HT1080 (cell line): Measurements from ENCODE around the gene CHCHD6. TPM values are rescaled to one million over a fixed set of nuclear protein-coding genes. Genes with fewer than 3 reads are reported as not detected.

Source experiments
- DNase-seq: peaks from one replicate; pipeline ENCODE4 v3.0.0-alpha.2; 2015; ENCODE audit warnings: low read depth
- total RNA-seq: library from RNA; depleted of rRNA; stranded (reverse); fragments of >200 nt; shearing (Covaris generic); gene quantifications from 2 replicates; pipeline ENCODE4 v1.2.3, GENCODE V29; 2014

CHCHD6 gene
- total RNA-seq, 1 experiment from 2014 or later = 28.7 TPM

DNA sequence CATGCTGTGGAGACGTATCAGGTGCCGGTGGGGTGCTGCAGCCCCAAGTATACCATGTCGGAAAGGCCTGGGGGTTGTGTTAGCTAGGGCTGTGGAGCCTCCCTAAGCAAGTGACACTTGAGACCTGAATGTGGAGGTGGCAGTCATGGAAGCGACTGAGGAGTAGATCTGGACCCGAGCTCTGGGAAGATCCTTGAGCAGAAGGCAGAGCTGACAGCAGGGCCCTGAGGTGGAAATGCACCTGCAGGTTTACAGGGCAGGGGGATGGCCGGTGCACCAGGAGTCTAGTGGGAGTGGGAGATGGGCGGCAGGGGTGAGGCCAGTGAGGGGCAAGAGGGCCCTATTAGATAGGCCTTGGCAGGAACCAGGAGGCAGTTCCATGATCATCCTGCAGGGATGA, 187.1 kb downstream of the CHCHD6 start:
- DNase-seq = no peak

DNA sequence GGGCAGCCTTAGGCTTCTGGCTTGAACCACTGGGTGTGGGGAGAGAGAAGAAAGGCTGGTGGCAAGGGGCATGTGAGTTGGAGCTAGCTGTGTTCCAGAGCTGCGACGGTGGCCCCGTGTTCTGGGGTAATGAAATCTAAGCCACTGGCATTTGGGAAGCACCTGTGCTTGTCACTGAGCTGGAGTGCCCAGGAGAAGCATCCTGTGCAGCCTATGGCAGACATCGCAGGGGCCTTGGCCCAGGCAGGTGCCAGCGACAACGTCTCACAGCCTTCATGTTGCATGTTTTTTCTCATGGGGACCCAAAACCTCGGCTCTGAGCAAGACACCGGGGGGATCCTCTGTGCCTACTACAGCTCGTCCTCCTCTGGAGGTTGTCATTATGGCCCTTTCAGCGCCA, 187.8 kb downstream of the CHCHD6 start:
- no peak for DNase-seq

DNA sequence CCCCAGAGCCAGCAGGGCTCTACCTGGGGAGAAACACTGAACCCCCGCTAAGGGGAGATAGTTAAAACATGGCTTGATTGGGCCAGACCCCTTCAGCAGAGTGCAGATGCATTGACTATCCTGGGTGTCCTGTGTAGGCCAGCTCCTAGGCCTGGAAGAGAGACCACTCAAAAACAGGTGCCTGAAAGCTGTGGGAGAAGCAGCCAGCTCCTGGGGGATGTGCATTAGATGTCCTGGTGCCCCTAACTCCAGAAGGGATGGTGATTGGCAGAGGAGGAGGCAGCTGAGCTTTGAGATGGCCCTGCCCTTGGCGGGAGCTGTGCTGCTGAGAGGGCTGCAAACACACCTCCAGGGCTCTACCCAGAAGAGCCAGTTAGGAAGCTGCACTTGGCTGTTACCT, 189.6 kb downstream of the CHCHD6 start:
- DNase-seq = no peak

DNA sequence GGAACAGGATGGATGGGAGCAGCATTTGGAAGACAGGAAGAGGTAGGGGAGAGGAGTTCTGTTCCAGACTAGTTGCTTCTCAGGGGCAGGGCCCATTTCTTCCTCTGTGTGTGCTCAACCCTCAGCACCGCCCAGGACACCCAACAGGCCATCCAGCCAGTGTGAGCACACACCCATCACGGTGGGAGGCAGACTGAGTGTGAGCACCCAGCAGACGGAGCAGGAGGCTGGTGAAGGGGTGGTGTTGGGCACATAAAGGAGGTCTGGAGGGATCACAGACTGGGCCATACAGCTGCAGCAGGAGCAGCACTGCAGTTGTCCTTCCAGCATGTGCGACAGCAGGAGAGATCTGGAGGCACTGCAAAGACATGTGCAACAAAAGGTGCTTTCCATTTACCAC, 190.4 kb downstream of the CHCHD6 start:
- no peak for DNase-seq

DNA sequence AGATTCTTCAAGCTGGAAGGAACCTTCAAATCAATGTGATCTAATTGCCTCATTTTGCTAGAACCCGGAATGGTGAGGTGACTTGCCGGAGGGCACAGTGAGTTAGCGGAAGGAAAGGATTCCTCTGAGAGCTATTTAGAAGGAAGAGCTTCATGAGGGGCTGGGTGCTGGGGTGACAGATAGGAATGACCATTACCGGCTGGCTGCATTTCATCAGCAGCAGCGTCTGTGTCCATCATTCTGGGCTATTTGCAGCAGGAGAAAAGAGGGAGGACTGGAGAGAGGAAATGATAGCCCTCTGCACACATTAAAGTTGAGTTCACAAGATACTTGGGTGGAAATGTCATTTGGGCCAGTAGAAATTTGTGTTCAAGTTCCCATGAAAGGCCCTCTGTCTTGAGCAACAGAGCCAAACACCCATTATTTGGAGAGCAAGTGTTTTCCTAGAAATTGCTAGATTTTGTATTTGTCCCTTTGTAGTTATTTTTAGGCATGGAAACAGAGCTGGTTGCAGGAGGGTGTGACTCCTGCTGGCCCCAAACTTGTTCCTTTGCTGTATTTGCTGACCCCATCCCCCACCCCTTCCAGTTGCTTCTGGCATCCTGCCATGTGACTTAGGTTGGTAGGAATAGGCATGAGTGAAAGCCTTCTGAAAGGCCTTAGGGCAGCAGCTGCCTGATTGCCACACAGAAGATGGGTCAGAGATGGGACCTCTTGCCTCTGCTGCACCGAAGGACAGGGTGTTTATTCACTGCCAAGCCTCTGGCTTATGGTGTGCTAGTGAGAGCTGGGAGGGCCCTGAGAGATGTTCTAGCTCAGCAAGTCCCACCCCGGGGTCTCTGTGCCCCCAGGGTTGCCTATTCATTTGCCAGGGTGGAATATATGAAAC, 191.4 kb downstream of the CHCHD6 start:
- DNase-seq = peak; percentile 60

DNA sequence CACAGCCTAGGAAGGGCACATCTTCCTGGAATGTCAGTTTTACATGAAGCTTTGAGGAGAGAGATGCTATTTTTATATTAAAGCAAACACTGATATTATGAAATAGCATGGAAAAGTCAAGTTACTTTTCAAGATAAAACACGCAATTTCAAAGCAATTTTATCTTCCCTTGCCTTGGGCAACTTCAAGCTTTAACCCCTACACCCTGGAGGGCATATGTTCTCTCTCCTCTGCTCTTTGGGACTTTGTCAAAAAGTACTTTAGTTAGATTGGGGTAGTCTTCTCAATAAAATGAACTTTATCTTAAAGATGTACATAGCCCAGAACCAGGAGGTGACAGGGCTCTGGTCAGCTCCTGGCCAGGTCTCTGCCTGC, 192.0 kb downstream of the CHCHD6 start:
- no peak for DNase-seq

DNA sequence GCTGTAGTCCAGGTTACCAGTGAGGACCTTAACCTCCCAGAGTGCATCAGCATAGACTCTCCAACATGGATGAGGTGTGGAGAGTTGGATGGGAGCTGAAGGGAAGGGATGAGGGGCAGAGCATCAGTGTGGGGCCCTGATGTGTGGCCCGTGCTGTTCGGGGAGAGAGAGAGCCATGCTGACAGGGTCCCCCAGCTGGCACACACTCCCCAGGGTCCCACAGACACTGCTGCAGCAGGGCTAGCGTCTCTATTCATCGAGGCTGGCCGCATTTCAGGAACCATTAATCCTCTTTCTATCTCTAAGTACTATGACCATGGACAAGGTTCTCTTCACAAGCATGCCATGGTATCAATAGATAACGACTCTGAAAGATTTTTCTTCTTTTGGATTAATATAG, 192.9 kb downstream of the CHCHD6 start:
- no peak for DNase-seq

DNA sequence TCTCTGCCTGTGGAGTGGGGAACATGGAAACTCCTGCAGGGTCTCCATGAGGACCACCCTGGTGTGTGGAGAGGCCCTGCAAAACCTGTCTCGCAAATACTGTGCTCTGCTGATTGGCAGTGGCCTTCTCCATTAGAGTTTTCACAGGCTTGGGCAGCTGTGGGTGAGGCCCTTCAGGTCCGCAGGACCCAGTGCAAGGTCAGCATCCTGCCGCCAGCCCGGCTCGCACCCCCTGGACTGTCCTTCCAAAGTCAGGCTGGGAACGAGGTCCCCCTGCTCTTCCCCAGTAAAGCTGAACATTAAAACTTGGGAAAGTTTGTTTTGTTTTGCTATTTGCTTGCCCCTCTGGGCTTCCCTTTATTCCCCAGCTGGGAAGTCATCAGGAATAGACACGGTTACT, 193.9 kb downstream of the CHCHD6 start:
- DNase-seq = no peak

DNA sequence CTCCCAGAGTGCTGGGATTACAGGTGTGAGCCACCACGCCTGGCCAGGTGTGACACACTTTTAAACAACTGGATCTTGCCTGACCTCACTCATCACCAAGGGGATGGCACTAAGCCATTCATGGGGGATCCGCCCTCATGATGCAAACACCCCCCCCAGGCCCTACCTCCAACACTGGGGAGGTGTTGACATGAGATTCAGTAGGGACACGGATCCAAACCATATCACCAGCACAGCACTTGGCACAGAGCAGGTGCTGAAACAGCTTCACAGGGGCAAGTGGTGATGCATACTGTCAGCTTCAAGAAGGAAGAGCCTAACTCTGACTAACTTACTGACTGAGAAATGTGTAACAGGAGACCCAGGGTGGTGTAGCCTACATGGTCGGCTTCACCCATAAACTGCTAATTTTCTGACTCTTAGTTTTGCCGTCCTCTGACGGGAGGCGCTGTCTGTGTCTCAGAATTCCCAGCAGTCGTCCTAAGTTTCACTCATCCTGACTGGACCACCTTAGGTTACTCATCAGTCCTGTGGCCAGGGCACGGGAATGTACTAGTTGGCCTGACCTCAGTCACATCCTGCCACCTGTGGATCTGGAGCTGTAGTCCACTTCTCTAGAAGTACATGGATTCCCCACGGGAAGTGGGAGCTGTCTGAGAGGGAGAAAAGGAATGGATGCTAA, 197.0 kb downstream of the CHCHD6 start:
- DNase-seq = peak; percentile 86

DNA sequence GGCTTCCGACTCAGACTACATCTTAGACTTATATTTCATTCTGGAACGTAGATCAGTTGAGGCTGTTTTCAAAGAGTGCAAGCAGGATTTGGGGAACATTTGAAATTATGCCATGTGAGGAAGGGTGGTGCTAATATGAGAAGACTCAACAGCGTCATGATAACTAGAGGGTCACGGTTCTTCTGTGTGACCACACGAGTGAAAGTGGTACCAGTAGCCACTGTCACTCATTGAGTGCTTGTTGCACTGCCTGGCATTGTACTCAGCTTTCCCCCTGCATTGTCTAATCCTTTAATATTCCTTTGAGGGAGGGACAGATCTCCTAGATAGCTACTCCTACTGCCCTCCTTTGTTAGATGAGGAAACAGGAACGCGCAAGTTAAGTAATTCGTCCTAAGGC, 197.6 kb downstream of the CHCHD6 start:
- no peak for DNase-seq

DNA sequence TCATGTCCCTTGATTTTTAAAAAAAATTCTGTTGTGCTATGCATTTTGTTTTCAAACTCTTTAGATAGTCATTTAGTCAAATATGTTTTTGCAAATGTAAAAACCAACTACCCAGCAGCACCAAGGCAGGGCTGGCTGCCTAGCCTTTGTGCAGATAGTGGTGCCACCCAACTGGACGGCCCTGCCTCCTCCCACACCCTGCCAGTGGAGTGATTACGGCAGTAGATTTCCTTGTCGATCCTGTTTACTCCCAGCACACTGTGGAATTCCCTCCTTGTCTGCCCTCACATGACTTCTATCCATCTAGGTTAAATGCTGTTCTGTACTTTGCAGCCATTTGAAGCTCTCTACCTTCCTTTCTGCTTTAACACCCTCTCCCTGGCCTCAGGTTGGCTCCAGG, 199.5 kb downstream of the CHCHD6 start:
- DNase-seq = no peak

DNA sequence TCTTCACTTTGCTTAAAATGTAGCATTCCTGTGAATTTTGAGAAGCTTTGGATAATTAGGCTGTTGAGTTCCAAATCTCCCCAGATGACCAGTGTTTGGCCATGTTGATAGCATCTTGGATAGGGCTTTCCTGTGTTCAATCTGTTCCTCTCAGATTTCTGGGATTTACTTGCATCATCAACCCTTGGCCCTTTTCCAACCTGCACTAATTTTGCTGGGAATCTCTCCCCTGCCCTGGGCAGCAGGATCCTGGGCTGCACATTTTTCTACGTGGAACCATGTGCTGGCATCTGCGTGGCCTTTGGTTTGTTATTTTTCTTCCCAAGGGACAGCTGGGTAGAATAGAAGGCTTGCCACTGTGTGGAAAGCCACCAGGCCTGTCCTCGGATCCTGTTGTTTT, 203.5 kb downstream of the CHCHD6 start:
- DNase-seq = no peak

DNA sequence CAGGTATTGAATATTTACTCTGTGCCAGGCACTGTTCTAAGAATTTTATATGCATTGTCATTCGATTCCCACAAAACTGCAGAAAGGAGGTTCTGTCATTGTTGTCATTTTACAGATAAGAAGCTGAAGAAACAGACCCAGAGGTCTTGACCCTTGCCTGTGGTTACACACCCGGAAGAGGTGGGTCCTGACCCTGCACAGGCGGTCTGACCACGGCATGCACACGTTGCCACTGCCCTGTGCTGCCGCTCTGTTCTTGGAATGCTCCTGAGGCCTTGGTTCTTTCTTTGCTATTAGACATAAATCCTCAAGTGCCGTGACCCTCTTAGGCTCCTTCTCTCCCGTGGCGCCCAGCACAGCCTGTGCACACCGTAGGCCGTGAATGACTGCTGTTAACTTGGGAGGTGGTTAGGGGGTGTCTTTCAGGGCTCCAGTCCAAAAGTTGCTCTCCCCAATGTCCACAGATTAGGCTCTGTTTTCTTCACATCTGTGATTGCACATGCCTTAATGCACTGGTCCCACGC, 204.8 kb downstream of the CHCHD6 start:
- DNase-seq = peak; percentile 56

DNA sequence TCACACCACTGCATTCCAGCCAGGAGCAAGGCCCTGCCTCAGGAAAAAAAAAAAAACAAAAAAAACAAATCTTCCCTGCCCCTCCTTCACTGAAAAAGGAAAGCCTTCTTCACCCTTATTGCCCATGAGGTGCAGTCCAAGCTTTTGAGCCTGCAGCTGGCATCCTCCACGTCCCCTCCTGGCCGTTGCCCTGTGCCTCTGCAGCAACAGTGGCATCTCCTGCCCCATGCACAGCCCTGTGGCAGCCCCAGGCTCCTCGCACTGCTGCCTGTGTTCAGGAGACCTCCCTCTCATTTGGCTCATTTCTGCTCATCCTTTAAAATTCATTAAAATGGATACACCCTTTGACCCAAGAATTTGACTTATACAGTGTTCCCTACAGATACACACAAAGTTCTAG, 206.2 kb downstream of the CHCHD6 start:
- no peak for DNase-seq

DNA sequence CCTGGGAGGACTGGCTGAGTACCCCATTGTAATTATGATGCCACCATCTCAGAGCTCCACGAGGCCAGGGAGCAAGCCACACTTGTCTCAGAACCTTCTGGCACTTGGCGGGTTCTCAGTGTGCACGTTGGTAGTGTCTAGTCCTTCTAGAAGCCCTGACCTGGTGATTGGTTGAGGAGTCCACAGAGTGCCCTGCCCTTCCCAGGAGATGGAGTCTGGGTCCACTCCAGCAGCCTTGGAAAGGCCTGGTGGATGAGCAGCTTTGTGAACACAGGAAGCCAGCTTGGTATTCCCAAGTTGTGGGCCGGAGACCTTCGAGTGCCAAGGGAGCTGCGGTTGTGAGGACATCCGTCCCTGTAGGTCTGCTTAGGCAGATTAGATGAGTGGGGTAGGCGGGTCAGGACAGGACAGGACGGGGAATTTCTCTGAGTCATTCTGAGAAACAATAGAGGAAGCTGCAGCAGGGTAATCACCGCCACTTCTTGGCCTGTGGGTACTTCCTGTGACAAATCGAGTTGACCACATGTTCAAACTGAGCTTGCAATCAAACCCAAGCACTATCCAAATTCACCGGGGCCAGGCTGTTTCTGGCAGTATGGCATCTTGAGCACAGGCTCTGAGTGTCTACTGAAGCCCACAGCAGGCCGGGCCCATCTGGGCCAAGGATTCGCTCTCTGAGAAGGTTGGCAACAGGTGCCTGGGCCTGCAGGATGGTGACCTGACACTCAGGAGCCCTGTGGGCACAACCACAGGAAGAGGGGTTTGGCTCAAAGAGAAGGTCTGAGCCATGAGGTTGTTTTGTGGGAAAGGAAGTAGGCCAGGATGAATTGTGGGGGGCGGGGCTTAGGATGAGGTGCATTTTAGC, 207.4 kb downstream of the CHCHD6 start:
- DNase-seq = peak; percentile 100

DNA sequence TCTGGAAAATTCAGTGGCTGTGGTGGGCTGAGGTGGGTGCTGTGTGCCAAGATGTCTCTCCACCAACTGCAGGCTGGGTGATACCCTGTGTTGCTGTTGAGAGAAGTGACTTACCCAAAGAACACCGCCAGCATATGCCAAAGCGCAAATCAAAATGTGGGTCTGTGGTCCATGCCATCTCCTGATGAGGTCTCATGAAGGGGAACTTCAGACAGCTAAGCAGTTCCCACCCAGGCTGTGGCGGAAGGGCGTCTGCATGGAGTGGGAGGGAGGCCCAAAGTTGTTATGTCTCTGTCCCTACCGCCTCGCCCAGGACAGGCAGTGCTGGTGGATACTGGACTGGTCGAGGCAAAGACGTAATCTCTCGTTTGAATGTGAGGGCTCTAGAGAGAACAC, 208.0 kb downstream of the CHCHD6 start:
- DNase-seq = no peak

DNA sequence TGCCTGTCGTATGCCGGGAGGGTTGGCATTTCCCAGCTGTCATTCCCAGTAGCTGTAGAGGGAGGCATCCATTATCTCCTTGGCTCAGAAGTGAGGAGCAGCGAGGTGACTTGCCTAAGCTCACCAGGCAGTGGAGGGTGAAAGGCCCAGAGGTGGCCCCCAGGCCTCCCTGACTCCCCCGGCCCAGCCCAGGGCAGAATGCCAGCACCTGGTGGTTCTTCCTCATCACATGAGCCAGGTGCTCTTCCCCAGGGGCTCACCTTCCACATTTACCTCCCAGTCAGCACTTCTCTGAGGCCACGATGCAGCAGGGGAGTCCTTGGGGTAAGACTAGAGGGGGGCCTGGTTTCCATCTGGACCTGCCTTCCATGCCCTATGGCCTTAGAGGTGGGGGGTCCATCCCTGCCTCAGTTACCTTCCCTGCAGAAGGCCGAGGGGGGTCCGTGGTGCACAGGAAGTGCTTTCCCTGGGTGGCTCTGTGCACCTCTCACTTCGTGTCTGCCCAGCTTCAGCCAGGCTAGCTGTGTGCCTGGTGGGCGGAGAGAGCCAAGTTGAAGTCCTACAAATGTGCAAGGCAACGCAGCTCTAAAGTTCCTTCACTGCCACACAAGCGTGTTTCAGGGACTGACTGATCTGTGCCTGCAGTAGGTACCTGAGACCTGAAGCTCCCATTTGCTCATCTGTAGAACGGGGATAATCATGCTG, 208.6 kb downstream of the CHCHD6 start:
- no peak for DNase-seq

DNA sequence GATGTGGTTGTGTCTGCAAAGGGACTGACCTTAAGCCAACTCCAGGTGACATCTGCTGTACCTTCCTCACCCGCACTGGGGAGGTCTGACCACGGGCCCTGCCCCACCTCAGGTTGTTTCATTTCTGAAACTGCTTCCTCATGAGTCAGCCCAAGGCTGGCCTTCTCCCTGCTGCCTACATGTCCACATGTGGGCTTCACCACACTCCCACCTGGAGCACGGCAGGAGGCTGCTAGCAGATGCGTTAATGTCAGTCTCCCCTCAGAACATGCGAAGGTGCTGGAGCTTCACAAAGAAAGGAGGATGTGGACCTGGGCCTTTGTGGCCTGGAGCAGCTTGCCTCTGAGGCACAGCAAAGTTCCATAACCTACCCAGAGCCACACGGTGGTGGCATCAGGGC, 209.5 kb downstream of the CHCHD6 start:
- DNase-seq = peak; percentile 81

DNA sequence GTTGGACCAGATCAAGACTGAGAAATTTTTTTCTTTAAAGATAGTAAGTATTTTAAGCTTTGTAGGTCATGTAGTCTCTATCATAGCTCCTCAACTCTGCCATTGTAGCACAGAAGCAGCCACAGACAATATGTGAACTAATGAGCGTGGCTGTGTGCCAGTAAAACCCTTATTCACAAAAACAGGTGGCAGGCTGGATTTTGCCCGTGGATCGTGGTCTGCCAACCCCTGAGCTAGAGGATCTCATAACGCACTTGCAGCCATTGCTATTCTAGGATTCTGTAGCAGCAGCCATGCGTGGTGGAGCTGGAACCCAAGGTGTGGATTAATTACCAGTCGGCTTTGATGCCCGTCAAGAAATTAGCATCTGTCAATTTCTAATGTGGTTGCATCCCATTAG, 210.2 kb downstream of the CHCHD6 start:
- DNase-seq = no peak

DNA sequence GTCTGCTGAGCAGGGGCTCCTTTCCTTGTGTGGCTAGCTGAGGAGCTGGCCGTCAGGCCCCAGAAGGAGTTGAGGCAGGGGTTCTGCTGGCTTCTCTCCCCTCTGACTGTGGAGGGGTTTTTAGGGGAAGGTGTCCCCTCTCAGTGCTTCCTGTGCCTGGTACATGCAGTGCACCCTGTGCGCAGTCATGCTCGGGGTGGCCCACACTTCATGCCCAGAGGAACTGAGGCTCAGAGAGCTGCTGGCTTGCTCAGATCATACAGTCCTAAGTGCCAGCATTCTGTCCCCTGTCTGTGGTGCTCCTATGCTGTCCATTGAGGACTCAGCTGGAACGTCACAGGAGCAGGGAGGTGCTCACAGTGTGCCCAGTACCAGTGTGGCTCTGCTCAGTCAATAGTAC, 211.0 kb downstream of the CHCHD6 start:
- DNase-seq = no peak

DNA sequence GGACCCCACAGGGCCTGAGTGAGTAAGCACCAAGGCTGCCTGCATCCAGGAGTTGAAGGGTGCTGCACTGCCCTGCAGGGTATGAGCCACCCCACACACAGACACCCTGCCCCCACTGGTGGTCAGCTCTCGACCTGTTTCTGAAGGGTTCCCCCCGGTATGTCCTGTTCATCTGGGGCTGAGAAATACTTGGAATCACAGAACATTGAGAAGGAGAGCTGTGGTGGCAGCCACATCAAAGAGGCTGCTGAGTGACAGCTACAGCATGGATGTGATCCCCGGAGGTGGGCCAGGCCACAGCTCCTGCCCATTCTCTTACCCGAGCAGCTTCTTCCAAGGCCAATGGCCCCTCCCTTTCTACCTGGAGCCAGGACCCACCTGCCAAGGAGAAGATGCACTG, 212.5 kb downstream of the CHCHD6 start:
- DNase-seq = no peak
